Hematopoietic multipotent progenitor cell treated with erythropoietin and hydrocortisone succinate and interleukin-3 and kit ligand, for 8 days (in vitro differentiated cells): ENCODE results near the gene PKNOX2.

ENCODE experiments used
- DNase-seq: peaks from one replicate; pipeline ENCODE4 v3.0.0-alpha.2; 2015

The PKNOX2 gene

DNA sequence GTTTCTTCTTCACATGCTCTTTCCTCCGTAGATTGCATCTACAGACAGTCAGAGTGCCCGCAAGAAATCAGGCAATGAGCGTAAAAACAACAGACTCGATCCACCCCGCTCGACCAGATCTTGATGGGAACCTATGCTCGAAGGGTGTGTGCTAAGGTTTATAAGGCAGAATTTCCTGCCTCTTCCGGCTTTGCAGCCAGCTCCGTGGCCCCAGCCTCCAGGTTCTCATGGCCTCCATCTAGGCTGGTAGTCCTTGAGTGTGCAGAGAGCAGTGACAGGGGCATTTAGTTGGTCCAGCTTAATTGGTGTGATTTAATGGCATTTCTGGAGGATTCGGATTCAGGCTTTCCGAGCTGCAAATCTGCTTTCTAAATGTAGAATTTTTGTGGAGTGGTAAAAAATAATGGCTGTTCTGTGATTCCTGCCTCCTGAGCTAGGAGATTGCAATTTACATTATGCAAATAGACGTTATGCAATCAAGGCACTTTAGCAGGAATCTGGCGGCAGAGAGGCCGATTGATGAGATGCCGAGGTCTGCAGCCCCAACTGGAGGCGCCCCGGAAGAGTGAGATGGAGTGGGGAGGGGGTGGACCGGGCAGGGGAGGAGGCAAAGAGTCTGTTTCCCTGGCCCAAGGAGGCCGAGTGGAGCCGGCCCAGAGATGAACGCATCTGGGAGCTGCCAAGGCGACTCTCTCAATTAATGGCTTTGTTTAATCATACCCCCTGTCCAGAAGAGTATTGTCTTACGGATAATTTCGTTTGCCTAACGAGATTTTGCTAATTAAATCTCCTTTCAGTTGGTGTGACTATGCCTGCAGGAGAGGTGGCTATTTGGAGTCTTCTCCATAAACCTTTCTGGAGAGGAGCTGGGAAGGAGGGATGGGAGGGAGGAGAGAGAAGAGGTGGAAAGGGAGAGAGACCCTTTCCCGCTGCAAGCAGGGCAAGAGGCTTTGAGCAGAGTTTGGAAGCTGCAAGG is 75.3 kb downstream of the PKNOX2 start:
- no peak for DNase-seq

DNA sequence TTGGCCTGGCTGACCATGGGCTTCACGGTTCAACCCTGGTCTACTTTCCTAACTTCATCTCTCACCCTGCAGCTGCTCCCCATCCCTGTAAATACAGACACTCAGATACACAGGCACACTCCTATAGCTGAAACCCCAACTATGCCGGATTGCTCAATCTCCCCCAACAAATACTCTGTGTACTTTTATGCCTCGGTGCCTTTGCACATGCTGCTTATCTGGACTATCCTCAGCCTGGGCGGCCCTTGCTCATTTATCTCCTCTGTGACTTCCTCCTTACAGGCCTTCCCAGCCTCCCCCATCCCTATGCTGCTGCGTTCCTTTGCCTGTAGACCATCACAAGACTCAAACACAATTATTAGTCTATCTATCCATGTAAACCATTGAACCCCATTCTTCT is 76.6 kb downstream of the PKNOX2 start:
- DNase-seq, result no peak

DNA sequence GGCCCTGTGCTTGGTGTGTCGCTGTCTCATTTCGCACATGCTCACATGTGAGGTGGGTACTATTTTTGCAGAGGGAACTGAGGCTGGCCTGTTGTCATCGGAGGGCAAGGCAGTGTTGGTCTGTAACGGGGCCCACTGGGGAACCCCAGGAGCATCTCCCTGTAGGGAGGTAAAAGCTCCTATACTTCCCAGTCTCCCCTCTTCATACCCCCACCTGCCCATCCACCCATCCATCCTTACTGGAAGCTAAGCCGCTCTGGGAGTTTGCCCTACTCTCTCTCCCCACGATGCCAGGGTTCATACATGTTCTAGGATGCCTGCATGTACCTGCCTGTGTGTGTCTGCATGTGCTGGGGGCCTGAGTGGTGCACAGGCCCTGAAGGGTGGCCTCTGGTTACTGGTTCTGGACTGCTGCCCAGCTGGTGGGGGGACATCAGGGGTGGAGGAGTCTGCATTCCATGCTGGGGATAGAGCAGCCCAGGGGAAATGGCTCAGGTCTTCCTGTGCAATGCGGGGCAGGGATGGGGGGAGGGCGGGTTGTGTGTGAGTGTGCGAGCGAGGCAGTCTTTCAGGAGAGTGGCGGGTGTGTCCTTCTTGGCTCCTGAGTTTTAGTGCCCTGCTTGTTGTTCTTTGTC is 77.7 kb downstream of the PKNOX2 start:
- no peak for DNase-seq

- no peak for DNase-seq
Observed at GRCh38 chr11:125244166-125244565, 79.6 kb downstream of the PKNOX2 start.

DNA sequence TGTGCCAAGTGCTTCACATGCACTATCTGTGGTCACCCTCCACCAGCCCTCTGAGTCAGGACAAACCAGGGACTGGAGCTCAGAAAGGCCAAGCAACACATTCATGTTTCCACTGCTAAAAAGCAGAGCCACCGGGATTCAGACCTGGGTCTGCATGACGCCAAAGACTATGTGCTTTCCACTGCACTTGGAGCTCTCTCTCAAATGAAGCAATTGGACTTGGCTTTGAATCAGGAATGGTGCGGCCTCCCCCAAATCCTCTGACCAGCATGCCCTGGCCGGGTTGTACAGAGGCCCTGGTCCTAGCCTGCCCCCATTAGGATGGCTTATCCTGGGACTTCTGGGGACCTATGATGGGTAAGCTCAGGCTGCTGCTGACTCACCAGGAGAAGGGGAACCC is 80.7 kb downstream of the PKNOX2 start:
- DNase-seq, result no peak

DNA sequence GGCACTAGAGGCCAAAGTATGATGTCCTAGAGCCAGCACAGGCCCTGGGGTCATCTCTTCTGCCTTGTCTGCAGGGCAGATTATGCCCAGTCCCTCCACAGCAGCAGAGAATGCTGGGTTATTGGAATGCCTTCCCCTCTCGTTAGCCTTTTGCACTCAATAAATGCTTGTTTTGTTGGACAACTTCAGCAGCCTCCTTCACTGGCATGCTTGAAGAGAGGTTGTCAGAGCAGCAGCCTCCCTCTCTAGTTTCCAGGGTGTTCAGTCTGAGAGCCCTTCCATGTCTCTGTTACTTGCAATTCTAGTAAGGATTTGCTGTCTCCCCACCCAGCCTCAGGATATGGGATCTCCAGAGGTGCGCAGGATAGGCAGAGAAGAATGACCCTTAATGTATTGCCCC is 82.9 kb downstream of the PKNOX2 start:
- DNase-seq, result no peak

DNA sequence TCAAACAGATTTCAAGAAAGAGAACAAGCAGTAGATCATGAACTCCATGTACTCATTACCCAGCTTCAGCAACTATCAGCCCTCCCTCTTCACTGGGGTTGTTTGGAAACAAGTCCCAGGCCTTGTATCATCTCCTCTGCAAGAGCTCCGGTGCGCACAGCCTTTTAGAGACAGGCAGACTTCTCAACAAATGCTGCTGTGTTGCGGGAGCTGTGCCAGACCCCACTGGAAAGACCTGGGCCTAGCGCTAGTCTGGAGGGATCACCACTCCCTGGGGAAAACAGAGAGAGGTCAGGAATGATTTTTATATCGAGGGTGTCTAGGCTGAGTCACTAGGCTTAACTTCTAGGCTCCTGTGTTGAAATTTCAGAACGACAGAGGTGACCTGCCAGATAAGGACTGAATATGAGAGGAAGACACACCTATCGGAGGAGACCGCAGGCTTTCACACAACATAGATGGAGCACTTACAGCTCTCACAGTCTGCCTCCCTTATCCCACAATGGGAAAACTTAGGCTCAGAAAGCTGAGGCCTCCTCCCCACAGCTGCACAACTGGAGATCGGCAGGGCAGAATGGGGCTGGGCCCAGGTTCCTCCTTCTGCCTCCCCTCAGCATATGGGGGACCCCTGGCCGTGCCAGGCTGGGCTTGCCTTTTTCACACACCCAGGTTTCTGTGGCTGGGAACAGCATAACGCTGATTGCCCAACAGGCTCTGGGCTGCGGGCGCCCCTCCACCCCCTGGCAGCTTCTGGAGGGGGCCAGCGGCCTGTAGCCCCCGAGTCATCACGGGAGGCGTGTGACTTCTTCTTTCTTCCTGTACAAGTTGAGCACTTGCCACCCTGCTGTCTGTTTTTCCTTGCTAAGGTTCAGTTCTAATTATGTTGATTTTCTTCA is 86.0 kb downstream of the PKNOX2 start:
- no peak for DNase-seq

GRCh38 chr11:125251214-125251545 is 86.6 kb downstream of the PKNOX2 start:
- no peak for DNase-seq

- DNase-seq, result no peak
Observed at GRCh38 chr11:125251956-125252355, 87.4 kb downstream of the PKNOX2 start.

DNA sequence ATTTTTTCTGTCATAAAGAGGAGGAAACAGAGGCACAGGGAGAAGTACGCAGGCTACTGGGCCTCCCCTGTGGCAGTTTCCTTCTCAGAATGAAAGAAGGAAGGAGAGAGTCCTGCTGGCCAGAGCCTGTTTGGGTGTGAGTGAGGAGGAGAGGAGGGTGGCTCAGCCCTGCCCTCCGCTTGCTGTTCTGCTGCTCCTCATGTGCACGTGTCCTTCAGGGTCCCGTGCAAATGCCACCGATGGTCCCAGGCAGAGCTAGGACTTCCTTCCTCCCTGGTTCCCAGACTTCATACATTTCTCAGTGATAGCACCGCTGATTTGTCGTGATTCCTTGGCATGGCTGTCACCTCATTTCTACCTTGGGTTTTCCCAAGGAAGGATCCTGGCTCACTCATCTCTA is 88.7 kb downstream of the PKNOX2 start:
- DNase-seq, result no peak

GRCh38 chr11:125253795-125254525 is 89.4 kb downstream of the PKNOX2 start:
- DNase-seq, result no peak

DNA sequence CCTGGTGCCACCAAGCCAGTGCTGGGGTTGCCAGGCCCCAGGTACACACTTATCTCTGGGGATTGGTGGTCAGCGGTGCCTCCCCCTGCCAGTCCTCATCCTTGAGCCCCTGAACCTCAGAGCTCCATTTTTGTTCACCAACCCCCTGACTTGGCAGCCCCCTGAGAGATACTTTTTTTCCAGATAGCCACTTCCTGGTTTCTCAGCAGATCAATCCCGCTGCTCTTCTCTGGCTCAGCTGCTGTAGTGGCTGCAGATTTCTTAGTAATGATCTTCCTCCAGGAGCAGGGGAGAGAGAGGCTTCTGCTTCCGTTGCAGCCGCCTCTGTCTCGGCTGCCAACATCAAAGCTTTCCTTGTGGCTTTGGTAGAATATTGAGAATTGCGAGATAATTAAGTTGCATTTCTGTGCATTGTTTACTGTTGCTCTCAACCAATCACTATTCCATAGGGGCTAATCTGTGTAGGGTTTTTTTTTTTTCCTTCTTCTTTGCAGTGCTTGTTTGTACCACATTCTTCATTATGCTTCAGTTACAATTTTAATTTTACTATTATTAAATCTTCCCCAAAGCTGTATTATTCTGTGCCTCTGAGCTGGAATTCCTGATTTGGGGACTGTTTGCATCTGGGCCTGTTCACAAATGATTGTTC is 92.1 kb downstream of the PKNOX2 start:
- no peak for DNase-seq

- DNase-seq, result no peak
Observed at GRCh38 chr11:125257190-125257579, 92.6 kb downstream of the PKNOX2 start.

DNA sequence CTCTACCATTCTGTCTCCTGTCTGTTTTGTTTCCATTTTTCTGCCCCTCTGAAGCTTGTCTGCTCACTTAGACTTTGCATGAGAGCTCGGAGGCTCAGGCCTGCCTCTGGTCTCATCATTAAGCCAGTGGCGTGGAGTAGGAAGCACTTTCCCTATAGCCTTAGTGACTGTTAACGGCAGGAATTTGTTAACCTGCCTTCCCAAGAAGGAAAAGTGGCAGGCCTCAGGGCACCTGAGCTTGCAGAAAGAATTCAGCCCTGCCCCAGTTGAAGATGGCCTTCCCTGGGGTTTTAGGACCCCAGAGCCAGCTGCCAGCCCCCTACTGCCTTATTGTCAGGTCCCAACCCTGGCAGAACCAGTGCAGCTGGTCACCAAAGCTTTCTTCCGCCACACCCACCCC is 93.2 kb downstream of the PKNOX2 start:
- DNase-seq, result no peak

GRCh38 chr11:125258291-125259032 is 93.9 kb downstream of the PKNOX2 start:
- DNase-seq, result no peak

DNA sequence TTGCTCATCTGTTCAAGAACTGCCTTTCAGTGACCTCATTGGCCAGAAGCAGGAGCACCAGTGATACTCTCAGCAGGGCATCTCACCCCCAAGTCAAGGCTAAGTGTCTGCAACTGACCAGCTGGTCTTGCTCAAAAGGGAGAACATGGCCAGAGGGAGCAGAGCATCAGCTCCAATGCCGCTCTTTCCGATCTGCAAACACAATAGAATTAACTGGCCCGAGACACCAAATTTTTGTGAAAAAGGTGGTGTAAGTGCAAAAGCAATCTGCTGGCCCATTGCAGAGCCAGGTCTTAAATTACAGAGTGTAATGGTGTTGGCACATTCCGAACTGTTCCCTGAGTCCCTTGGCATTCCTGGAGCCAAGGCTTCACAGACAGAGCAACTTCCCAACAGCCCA is 97.0 kb downstream of the PKNOX2 start:
- no peak for DNase-seq

- no peak for DNase-seq
Observed at GRCh38 chr11:125262194-125262829, 97.8 kb downstream of the PKNOX2 start.

DNA sequence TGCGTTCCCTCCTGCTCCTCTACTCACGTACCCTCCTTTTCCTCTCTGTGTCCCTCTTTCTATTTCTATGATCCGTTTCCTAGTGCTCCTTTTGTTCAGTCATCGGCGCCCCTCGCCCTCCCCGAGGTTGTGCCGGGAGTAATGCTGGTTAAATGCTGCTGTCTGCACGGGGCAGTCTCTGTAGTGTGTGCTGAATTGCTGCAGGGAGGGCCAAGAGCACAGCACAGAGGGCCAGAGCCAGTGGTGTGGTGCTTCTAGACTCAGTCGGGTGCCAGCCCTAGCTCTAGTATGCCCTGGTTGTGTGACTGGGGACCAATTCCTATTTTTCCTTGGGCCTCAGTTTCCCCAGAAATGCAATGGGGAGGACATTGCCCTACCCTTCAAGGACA is 98.3 kb downstream of the PKNOX2 start:
- DNase-seq, result no peak

- no peak for DNase-seq
Observed at GRCh38 chr11:125263268-125263790, 98.8 kb downstream of the PKNOX2 start.
